ENCODE measurements around the gene ARID5B.

DNA sequence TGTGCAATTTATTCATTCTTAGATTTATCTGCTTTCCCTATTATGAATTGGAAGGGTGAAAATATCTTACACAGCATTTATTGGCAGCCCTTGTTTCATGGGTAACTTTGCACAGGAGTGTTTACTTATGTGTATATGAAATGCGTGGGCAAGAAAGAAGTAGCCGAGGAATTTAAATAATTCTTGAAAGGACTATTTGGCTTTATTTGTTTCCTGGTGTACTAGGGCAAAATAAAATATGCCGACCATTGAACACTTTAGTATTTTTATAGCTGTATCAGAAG is 93.7 kb downstream of the ARID5B start:
- TF ChIP-seq POLR2A (IDR thresholded peaks at IDR 0.05; ENCODE audit: low read depth, low read length) = no peak
- no peak for TF ChIP-seq POLR2AphosphoS5 (IDR thresholded peaks at IDR 0.05; ENCODE audit: low read depth, low read length)

All from GM12891 (cell line).